GM21381 (cell line): ENCODE results near the gene SALL1.

ENCODE experiments used
- ATAC-seq: cut with Tn5 transposase; IDR thresholded peaks from one replicate; pipeline ENCODE4 v1.9.1; 2021; ENCODE audit warnings: mild to moderate bottlenecking, moderate library complexity; ENCODE audit not compliant: unreplicated experiment

The SALL1 gene

DNA sequence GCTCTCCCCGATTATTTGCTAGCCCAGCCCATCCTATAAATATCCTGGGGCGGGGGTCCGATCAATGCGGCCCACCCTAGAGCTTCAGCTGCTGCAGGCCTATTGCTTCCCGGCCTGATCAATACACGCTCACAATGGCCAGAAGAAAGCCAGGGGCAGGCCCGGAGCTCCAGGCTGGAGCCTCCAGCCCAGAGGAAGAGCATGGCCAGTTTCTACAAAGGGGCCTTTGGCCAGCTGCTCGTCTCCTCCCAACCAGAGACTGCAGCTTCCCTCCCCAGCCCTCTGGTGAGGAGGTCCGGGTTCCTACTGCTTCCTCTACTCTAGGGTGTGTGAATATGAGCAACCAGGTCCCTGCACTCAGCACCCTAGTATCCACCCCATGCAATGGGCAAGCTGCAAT, 36.7 kb downstream of the SALL1 start:
- no peak for ATAC-seq

DNA sequence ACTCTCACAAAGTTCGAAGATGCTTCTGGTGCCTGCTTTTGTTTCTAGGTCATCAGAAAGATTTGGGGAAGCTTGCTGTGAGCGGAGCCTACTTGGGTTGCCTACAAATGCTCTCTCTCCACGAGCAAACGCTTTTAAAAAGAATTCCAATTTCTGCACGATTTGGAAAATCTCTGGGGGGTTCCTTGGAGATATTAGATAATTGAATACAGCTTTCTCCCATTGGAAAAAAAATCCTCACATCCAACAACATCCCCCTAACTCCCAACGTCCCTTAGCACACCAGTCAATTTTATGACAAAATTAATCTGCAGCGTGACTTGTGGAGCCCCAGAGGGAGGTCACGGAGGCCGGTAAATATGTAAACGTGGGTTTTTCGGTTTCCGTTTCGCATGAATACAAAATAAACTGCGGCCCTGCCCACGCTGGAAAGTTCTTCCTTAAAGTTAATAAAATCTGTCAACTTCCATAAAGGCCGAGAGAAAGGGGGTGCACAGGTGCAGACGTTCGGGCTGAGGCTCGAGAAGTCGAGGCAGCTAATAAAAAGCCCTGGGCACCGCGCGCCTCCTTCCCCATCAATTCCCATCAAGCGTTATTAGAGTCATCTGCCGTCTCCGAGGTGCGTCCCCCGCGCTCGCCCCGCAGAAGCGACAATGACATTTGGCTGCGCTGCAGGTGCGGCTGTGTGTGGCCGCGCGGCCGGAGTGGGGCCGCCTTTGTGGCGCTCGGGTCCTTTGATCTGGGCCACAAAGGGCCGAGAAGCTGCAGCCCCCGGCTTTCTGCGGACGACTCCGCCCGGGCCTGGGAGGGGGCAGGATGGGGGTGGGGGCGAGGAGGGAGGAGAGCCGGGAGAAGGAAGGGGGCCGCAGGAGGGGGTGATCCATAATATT, 37.6 kb downstream of the SALL1 start:
- no peak for ATAC-seq

DNA sequence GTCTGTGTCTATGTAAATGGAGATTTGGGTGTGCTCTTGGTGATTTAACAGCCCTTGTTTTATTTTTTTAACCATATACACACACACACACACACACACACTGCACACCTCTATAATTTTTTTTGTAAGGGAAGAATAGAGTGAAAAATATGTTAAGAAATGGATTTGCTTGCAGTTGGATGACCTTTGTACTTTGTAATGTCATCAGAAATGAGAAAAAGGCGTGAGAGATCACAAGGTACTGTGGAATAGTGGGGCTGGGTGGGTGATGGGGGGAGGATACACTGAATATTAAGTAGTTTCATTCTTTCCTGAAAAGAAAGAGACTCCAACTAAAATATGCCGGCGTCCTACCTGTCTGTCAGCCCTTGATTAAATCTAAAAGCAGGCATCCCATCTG, 38.7 kb downstream of the SALL1 start:
- ATAC-seq: no peak

DNA sequence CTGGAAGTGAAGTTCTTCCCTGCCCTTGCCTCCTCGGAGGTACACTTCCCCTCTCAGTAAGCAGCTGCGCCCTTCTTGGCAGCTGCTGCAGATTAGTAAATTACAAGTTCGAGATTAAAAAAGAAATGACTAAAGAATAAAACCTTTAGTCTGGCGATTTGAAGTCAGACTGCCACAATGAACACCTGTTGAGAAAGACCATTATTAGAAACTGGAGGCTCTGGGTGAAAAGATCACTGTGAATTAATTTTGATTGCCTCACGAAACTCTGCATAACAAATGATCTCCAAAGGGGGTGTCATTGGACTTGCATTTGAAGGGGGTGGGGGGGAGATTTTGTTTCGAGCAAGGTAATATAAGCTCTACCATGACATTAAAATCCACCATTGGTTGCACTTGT, 39.3 kb downstream of the SALL1 start:
- no peak for ATAC-seq

DNA sequence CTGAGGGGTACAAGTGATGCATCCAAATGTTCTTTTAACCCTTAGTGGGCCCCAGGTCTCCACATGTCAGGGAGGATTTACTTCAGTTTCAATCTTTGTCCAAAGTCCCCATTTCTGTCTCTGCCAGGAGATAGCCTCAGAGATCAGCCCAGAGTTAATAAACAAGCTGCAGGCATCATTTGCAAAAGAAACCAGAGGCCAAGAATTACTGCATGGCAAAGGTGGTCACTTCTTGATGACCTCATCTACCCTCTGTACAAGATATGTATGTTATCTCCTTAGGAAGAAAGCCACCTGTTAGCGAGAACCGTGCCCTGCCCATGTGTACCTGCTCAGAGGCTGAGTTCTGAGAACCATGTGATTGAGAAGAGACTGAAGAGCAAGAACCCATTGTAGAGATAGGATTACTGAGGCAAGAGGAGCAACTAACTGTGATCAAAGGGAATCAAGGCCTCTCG, 40.3 kb downstream of the SALL1 start:
- no peak for ATAC-seq

DNA sequence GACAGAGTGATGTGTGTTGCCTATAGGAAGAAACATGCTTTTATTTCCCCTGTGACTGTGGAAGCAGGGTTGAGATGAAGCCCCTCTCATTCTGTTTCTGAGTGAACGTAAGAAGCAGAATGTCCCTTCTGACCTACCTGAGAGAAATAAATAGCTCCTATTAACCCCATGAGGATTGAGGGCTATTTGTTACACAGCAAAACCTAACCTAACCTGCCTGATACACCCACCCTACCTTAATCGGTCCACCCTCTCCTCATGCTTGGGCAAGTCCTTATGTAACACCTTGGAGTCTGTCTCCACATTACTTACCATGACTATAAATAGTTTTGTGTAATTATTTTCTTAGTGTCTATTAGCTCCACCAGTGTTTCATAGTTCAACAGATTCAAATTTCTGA, 41.9 kb downstream of the SALL1 start:
- ATAC-seq: no peak

DNA sequence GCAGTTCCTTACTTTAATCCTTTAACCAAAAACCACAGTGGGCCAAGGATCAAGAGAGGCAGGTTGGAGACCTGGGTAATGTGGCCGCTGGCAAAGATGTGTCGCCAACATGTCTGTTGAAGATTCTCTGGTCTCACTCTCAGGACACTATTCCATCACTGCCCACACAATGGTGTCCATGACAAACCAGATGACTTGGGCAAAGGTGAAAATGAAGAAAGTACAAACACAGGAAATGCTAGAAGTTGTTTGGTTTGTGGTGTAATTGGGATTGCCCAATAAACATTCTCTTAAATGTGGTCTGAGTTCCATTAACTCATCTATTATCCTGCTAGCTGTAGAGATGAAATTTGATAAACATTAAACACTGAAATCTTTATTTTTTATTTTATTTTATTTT, 43.3 kb downstream of the SALL1 start:
- ATAC-seq: no peak

DNA sequence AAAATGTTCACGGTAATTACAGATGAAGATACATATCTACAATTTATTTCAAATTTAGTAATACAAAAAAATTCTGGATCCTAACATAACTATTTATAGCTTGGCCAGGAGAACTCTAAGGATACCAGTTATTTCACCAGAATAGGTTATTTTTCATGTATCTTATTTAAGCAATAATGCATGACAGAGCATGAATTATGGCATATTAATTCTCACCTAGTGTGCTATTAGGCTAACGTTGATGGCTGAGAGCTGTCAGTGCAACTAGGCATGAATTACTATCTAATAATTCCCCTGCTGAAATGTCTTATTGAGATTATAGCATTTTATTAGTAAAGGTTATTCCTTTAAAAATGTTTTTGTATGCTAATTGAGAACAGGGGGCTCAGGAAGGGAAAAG, 44.5 kb downstream of the SALL1 start:
- no peak for ATAC-seq

DNA sequence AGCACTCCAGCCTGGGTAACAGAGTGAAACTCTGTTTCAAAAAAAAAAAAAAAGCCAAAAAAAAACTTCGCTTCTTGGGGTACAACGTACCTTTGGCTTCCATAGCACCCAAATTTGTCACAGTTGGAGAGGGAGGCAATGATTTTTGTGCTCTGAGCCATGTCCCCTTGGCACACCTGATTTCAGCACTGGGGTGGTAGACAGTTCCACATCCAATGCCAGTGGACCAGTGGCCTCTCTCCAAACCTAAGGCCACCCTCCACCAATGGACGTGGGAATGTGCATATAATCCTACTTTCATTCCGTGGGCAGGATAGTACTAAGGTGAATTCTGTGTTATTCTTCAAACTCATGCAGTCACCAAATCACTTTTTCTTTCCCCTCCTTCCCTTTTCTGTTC, 47.5 kb downstream of the SALL1 start:
- ATAC-seq: no peak

DNA sequence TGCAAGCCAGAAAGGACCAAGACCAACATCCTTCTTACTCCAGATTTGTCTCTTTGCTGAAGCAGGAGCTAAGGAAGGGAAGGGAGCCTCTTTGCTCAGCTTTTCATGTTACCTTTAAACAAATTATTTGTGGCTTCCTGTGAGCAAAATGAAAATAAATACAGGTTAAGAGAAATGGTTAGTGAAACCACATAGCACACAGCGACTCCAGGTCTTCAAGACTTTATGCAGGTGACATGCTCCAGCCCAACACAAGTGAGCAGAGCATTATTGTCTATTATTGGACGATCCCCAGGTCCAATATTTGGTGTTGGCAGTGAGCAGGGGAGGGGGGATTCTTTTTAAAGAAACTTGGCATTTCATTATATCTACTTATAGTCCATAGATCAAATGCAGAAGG, 53.3 kb downstream of the SALL1 start:
- no peak for ATAC-seq

DNA sequence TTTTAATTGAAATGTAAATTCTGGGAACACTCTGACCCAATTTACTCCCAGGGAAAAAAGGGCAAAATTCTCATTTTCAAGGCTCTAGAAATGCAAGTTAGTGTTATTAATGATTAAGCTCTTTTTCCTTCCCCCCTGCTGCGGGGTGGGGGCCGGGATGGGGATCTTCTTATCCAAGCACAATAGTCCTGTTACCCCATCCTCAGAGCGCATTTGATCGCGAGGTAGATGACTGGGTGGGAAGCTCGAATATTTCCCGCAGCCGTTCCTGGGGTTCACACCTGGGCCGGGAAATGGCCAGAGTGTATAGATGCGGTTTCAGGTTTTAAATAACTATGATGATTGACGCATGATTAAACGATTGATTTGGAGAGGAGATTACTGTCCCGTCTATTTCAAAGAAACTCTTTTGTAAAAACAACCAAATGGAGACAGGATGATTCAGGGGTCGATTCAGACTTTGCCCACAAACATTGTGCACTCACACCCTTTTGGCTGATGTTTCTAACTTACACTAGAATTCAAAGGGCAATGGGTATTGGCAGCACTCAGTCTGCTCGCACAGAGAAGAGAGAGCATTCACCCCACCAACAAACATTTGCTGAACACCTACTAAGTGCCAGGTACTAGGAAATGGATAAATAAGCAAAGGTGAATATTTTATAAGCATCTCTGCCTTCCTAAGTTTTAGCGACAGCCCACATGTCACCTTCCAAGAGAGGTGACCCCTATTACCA, 55.0 kb downstream of the SALL1 start:
- ATAC-seq: no peak

DNA sequence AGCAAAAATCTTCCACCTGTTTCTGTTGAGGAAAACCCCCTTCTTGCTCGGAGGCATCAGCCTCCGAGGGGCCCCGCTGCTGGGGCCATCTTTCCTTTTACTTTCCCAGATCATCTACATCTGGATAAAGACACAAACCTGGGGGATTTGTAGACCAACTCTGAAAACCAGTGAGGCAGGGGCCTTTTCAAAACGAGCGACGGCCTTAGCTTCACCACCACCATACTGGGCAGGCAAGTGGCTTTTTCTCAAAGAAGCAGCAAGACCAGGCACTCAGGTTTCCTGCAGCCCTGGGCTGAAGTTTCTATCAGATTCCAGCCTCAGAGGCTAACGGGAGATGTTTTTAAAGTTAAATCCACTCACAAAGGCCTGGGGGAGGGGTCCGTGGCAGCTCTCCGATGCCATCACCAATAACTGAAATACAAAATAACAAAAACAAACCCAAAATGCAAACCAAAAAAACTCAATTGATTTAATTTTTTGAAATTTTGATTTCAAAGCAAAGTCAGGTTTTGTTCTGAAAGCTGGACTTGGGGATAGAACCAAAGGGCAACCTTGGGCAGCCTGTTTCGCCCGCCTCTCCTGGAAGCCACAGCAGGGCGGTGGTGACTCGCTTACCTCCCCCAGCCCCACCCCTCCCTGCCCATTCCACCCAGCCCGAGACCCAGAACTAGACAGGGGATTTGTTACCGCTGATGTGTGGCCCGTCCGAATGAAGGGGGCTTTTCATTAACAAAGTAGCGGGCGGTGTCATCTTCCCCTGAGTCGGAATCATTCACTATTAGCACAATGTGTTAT, 55.8 kb downstream of the SALL1 start:
- ATAC-seq: no peak

DNA sequence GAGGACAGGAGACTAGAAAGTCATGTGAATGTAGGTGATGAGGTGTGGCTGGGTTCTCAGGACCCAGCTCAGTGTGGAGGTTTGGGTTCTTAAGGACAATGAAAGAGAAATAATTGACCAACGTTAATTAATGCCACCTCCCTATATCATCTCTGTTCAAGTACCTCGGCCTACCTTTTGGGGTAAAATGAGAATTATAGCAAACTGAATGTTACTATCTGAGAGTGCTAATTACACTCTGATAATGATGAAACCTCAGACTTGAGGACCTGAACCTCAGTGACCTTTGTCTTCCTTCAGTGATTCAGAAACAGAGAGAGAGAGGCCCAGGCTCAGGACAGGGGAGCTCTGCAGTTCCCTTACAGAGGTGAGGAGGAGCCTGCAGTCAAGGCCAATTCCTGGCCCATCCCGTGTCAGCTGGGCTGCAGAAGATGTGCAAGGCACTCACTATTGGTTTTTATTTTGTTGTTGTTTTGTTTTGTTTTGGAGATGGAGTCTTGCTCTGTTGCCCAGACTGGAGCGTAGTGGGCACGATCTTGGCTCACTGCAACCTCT, 57.3 kb downstream of the SALL1 start:
- no peak for ATAC-seq
